ENCODE measurements around the gene FOXN4. TPM values are rescaled to one million over a fixed set of nuclear protein-coding genes. Genes with fewer than 3 reads are reported as not detected.

Gene FOXN4
- total and polyA plus RNA-seq, 2 of the 13 experiments (the other 11 are each of a cell fraction or from before 2014, with no cell fraction given) = 0.11 TPM; not detected in 1

GRCh38 chr12:109277899-109278762 lies 31.0 kb downstream of the FOXN4 start (continued):
- TF ChIP-seq SNAPC4 (CRISPR knock-in tag; IDR thresholded peaks at IDR 0.05) = no peak
- TF ChIP-seq ZSCAN20 (CRISPR knock-in tag; IDR thresholded peaks at IDR 0.05; ENCODE audit: borderline replicate concordance) = no peak
- TF ChIP-seq PLSCR1 (CRISPR knock-in tag; IDR thresholded peaks at IDR 0.05; ENCODE audit: borderline replicate concordance) = no peak
- TF ChIP-seq ZNF563 (CRISPR knock-in tag; IDR thresholded peaks at IDR 0.05) = no peak
- no peak for TF ChIP-seq ZBTB44 (CRISPR knock-in tag; IDR thresholded peaks at IDR 0.05)
- no peak for TF ChIP-seq ZNF674 (CRISPR knock-in tag; IDR thresholded peaks at IDR 0.05; ENCODE audit: low read depth)
- TF ChIP-seq ZNF766 (CRISPR knock-in tag; IDR thresholded peaks at IDR 0.05; ENCODE audit: borderline replicate concordance) = no peak
- no peak for TF ChIP-seq ATRX (CRISPR knock-in tag; IDR thresholded peaks at IDR 0.05; ENCODE audit: borderline replicate concordance)
- TF ChIP-seq ZNF784 (CRISPR knock-in tag; IDR thresholded peaks at IDR 0.05; ENCODE audit: borderline replicate concordance) = no peak
- no peak; the same call in 1 of the 2 replicates for TF ChIP-seq ZNF782 (CRISPR knock-in tag; IDR thresholded peaks at IDR 0.05; ENCODE audit: borderline replicate concordance)
- TF ChIP-seq MTF2 (CRISPR knock-in tag; IDR thresholded peaks at IDR 0.05; ENCODE audit: borderline replicate concordance) = no peak
- TF ChIP-seq KDM4B (CRISPR knock-in tag; IDR thresholded peaks at IDR 0.05) = no peak
- peak; percentile 65; the same call in 1 of the 2 replicates for TF ChIP-seq ZHX1 (CRISPR knock-in tag; IDR thresholded peaks at IDR 0.05; ENCODE audit: low read depth)
- TF ChIP-seq YY1 (IDR thresholded peaks at IDR 0.05; ENCODE audit: insufficient read depth, insufficient replicate concordance, low read depth, low read length) = no peak
- no peak for TF ChIP-seq GTF2F1 (IDR thresholded peaks at IDR 0.05; ENCODE audit: low read length)
